Smooth muscle cell (in vitro differentiated cells): Measurements from ENCODE around the gene PLXND1. TPM values are rescaled to one million over a fixed set of nuclear protein-coding genes. Genes with fewer than 3 reads are reported as not detected.

Source experiments
- DNase-seq: peaks from one replicate; lab custom pipeline; 2025; ENCODE audit not compliant: unreplicated experiment; lab: John Stamatoyannopoulos, UW
- H2AFZ ChIP-seq: fragments of 200-600 bp; sonication (generic); 2 replicates; pipeline ENCODE4 v1.6.0; 2016; ENCODE audit warnings: antibody characterized with exemption, low read depth, mild to moderate bottlenecking
- H3F3A ChIP-seq: fragments of 200-600 bp; sonication (generic); 2 replicates; pipeline ENCODE4 v1.6.0; 2017; ENCODE audit warnings: antibody characterized with exemption, low read depth
- H3K27ac ChIP-seq: fragments of 200-600 bp; sonication (generic); 2 replicates; pipeline ENCODE4 v1.5.1; 2016; ENCODE audit warnings: low read depth, mild to moderate bottlenecking
- H3K27me3 ChIP-seq: fragments of 200-600 bp; sonication (generic); 2 replicates; pipeline ENCODE4 v1.6.1; 2016; ENCODE audit warnings: low read depth, mild to moderate bottlenecking
- H3K36me3 ChIP-seq: fragments of 200-600 bp; sonication (generic); 2 replicates; pipeline ENCODE4 v1.5.1; 2016; ENCODE audit warnings: low read depth
- H3K4me1 ChIP-seq: fragments of 200-600 bp; sonication (generic); 2 replicates; pipeline ENCODE4 v1.5.1; 2016; ENCODE audit warnings: low read depth
- H3K4me2 ChIP-seq: fragments of 200-600 bp; sonication (generic); 2 replicates; pipeline ENCODE4 v1.6.0; 2016; ENCODE audit warnings: mild to moderate bottlenecking
- H3K4me3 ChIP-seq: fragments of 200-600 bp; sonication (generic); 2 replicates; pipeline ENCODE4 v1.5.1; 2016; ENCODE audit warnings: mild to moderate bottlenecking
- H3K79me2 ChIP-seq: fragments of 200-600 bp; sonication (generic); 2 replicates; pipeline ENCODE4 v1.6.0; 2016; ENCODE audit warnings: low read depth, mild to moderate bottlenecking
- H3K9ac ChIP-seq: fragments of 200-600 bp; sonication (generic); 2 replicates; pipeline ENCODE4 v1.6.0; 2016; ENCODE audit warnings: low read depth
- H3K9me3 ChIP-seq: fragments of 200-600 bp; sonication (generic); replicated peaks from 2 replicates; pipeline ENCODE4 v1.5.1; 2016; ENCODE audit warnings: low read depth
- H4K20me1 ChIP-seq: fragments of 200-600 bp; sonication (generic); 2 replicates; pipeline ENCODE4 v1.6.0; 2016; ENCODE audit warnings: low read depth
- WGBS: methylation state at CpG from one replicate; pipeline ENCODE4 v1.1.7; 2016; ENCODE audit warnings: low lambda C conversion rate; 5-methylcytosine and 5-hydroxymethylcytosine counted together
- polyA plus RNA-seq: library from polyadenylated mRNA; unstranded; fragments of >200 nt; fragmentation: Nextera tagmentation; extraction: Ambion mirVana; gene quantifications from 2 replicates; pipeline ENCODE4 v1.2.1, GENCODE V29; 2016
- total RNA-seq: library from RNA; depleted of rRNA; stranded (reverse); fragments of >200 nt; gene quantifications from 2 replicates; pipeline ENCODE4 v1.2.3, GENCODE V29; 2014
- TF ChIP-seq, protein P1 (sequence below): fragments of 200-600 bp; sonication (generic); IDR thresholded peaks from 2 replicates; pipeline ENCODE4 v1.5.1; 2017; ENCODE audit warnings: borderline replicate concordance, mild to moderate bottlenecking, antibody characterized with exemption; ENCODE audit not compliant: insufficient read depth, poor library complexity, severe bottlenecking

PLXND1 gene
- total and polyA plus RNA-seq, 2 experiments from 2014 or later, result 75.8 to 94.3 TPM

DNA sequence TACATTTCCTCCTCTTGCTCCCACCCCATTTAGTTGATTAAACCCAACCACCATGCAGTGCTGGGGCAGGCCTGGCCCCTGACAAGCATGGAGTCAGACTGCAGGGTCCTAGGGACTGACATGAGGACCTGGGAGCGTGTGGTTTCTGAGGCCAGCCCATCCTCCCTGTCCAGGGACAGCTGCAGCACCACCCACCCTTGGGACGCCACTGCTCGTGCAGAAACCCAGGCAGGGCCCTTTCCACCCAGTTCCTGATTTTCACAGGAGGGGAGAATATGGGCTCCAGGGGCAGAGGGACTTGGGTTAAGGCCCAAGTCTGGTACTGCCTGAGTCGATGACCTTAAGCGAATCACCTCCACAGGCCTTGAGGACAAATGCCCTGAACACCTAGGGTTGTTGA, 23.7 kb downstream of the PLXND1 start:
- Histone ChIP-seq H3F3A (no peaks in the 10 kb centered on the region), H3K79me2 (peaks cover 14% of the 10 kb centered on the region), H3K27me3 (no peaks in the 10 kb centered on the region), H3K9ac (no peak overlapping the region), H3K4me3 (no peak overlapping the region), H3K9me3 (no peaks in the 10 kb centered on the region), H4K20me1 (peaks cover 36% of the 10 kb centered on the region), H3K4me2 (no peak overlapping the region), H3K27ac (no peak overlapping the region), H3K36me3 (no peaks in the 10 kb centered on the region), H3K4me1 (no peaks in the 10 kb centered on the region), H2AFZ (no peak overlapping the region)
- TF ChIP-seq, protein P1, sequence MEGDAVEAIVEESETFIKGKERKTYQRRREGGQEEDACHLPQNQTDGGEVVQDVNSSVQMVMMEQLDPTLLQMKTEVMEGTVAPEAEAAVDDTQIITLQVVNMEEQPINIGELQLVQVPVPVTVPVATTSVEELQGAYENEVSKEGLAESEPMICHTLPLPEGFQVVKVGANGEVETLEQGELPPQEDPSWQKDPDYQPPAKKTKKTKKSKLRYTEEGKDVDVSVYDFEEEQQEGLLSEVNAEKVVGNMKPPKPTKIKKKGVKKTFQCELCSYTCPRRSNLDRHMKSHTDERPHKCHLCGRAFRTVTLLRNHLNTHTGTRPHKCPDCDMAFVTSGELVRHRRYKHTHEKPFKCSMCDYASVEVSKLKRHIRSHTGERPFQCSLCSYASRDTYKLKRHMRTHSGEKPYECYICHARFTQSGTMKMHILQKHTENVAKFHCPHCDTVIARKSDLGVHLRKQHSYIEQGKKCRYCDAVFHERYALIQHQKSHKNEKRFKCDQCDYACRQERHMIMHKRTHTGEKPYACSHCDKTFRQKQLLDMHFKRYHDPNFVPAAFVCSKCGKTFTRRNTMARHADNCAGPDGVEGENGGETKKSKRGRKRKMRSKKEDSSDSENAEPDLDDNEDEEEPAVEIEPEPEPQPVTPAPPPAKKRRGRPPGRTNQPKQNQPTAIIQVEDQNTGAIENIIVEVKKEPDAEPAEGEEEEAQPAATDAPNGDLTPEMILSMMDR, result no peak
- no peak for DNase-seq
- WGBS, result 96% methylated on average over 5 of the region's 5 CpGs

DNA sequence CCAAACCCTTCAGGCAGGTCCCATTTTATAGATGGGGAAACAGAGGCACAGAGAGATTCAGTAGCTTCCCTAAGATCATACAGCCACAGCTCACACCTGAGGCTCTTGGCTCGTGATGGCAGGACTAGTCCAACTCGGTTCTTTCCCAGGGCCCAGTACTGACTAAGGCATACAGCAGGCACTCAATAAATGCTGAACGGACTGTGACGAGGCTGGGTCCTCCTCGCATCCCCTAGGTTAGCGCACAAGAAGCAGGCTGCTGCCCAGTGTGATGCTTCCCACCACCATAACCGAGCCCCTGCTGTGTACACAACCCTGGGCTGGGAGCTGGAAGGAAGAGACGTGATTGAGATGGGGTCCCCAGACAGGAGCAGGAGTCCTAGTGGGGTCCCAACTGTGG, 24.9 kb downstream of the PLXND1 start:
- no peaks in the 10 kb centered on the region for H3K9me3 ChIP-seq
- H3K4me2 ChIP-seq, result no peak overlapping the region
- H3K27ac ChIP-seq, result no peak overlapping the region
- H3K9ac ChIP-seq, result no peak overlapping the region
- WGBS, result 85% methylated on average over 8 of the region's 8 CpGs
- no peak overlapping the region for H2AFZ ChIP-seq
- H3K27me3 ChIP-seq, result no peaks in the 10 kb centered on the region
- no peak overlapping the region for H3K4me3 ChIP-seq
- no peak for DNase-seq
- TF ChIP-seq, protein P1, result no peak
- H4K20me1 ChIP-seq, result peaks cover 24% of the 10 kb centered on the region
- H3K4me1 ChIP-seq, result no peaks in the 10 kb centered on the region
- no peaks in the 10 kb centered on the region for H3F3A ChIP-seq
- H3K36me3 ChIP-seq, result no peaks in the 10 kb centered on the region
- H3K79me2 ChIP-seq, result peaks cover 9% of the 10 kb centered on the region

DNA sequence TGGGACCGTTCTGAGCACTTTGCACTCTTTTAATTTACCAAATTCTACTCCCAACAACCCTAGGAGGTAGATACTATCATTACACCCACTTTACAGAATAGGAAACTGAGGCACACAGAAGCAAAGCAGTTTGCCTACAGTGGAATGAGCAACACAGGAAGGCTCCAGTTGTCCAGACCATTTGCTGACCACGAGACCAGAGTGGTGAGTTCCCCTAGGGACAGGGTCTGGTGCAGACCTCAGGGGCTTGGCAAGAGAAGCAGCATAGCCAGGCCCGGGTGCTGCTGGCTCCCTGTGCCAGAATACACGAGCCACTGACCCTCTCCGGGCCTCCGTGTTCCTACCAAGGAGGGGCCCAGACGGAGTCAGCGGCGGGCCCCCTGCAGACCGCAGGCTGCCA, 26.5 kb downstream of the PLXND1 start:
- WGBS, result 94% methylated on average over 10 of the region's 10 CpGs
- no peaks in the 10 kb centered on the region for H3K36me3 ChIP-seq

More for the DNA sequence above, 26.5 kb downstream of the PLXND1 start:
- Histone ChIP-seq H3F3A (no peaks in the 10 kb centered on the region), H3K4me3 (no peak overlapping the region), H3K4me2 (no peak overlapping the region), H4K20me1 (peaks cover 9% of the 10 kb centered on the region), H2AFZ (no peak overlapping the region), H3K27me3 (no peaks in the 10 kb centered on the region), H3K27ac (no peak overlapping the region), H3K4me1 (no peaks in the 10 kb centered on the region), H3K9ac (no peak overlapping the region), H3K79me2 (peaks cover 3% of the 10 kb centered on the region), H3K9me3 (no peaks in the 10 kb centered on the region)
- TF ChIP-seq, protein P1, result no peak
- DNase-seq, result no peak
